Frontal cortex (tissue), 4 donors: ENCODE data around the gene DSEL. TPM values are rescaled to one million over a fixed set of nuclear protein-coding genes. Genes with fewer than 3 reads are reported as not detected.

Experiments used
- DNase-seq, 2 donors: peaks; one replicate each; pipeline ENCODE4 v3.0.0; 2012; ENCODE audit warnings: low spot score in 2 of 2
- FAIRE-seq: peaks from 2 replicates; lab custom pipeline; 2012; peaks lifted over from hg19 to GRCh38; lab: Jason Lieb, UNC
- total RNA-seq: library from RNA; depleted of rRNA; stranded (reverse); fragments of >200 nt; gene quantifications from one replicate; pipeline ENCODE4 v1.2.3, GENCODE V29; 2014
- donor health status: control.
- donor health status: control.
- donor health status: control.

The DSEL gene
- 51.4 TPM for total RNA-seq

DNA sequence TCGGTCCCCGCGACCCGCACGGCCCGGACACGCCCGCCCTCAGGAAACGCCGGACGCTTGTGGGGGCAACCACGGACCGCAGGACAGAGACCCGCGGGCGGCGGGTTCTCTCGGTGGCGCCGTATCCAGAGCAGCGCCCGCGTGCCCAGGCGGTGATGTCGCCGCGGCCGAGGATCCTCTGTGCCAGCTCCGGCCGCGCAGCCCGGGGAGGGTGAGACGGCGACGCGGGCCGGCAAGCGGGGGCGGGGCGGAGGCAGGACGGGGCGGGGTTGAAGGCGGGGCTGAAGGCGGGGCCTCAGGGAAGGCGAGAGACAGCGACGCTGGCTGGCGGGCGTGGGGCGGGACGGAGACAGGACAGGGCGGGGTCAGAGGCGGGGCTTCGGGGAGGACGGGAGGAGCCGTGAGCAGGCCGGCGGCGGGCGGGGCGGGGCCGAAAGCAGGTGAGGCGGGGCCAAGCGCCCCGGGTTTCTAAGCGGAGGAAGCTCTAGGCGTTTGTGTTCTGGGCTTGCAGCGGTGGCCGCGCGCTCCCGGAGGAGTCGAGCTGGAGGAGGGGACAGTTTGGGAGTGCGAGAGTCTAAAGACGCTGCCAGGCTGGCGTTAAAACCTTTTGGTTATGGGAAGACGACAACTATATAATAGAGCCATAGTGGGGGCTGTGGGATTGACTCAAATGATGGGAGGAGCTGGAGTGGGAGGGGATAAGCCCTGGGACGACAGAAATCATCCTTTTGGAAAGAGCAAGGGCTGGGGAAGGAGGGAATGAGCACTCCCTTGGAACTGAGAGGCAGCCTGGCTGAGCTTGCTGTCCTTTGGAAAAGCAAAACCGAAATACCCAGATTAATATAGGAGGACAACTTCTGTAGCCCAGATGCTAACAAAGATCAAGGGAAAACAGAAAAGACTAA is at the start of gene DSEL:
TSS of gene DSEL (minus strand) at position 182 of the 905 bp plus-strand sequence. CDS start 2,112 bp downstream, outside the sequence.
- DNase-seq (peak; percentile 95 to 99), FAIRE-seq (no peak)

- FAIRE-seq: no peak
- no peak for DNase-seq
Observed at GRCh38 chr18:67553437-67553836, 36.9 kb upstream of the DSEL start.

GRCh38 chr18:67550872-67551520 is 34.5 kb upstream of the DSEL start:
- no peak for FAIRE-seq

GRCh38 chr18:67549946-67550345 is 33.4 kb upstream of the DSEL start:
- FAIRE-seq (no peak), DNase-seq (no peak)

More at GRCh38 chr18:67550872-67551520, 34.5 kb upstream of the DSEL start:
- DNase-seq: no peak

GRCh38 chr18:67545681-67546080 is 29.2 kb upstream of the DSEL start:
- DNase-seq (no peak), FAIRE-seq (no peak)

DNA sequence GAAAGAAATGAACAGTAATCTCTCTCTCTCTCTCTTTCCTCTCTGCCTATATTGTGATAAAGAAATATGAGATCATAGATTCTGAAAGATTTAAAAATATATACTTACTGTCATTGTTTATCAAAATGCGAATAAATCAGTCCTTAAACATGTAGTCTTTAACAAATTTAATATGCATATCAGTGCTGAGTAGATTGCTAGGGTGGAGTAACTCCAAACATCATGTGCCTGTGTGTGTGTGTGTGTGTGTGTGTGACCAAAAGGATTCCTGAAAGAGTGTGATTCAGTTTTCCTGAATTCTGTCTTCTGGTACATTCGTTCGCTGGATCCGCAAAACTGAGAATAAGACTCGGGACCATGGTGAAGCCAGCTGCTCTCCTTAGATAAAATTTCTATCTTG is 24.0 kb upstream of the DSEL start:
- DNase-seq (no peak), FAIRE-seq (no peak)

DNA sequence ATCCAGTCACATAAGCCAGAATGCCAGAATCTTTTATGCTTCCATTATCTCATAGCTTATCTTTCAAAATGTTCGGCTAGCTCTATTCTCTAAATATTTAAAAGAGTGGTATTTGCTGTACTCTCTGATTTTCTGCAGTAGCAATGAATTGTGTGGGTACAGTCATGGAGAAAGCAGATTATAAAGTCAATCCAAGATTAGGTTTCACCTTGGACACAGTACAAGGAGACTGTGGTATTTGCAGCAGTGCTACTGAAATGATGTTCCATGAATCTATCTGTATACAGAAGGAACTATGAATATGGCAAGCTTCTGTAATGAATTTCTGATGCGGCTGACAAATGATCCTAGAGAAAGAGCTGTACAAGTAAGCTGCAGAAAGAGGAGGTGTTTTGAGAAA is 15.4 kb upstream of the DSEL start:
- no peak for FAIRE-seq
- no peak for DNase-seq

- DNase-seq (no peak), FAIRE-seq (no peak)
Observed at GRCh38 chr18:67525328-67526099, 9.0 kb upstream of the DSEL start.

DNA sequence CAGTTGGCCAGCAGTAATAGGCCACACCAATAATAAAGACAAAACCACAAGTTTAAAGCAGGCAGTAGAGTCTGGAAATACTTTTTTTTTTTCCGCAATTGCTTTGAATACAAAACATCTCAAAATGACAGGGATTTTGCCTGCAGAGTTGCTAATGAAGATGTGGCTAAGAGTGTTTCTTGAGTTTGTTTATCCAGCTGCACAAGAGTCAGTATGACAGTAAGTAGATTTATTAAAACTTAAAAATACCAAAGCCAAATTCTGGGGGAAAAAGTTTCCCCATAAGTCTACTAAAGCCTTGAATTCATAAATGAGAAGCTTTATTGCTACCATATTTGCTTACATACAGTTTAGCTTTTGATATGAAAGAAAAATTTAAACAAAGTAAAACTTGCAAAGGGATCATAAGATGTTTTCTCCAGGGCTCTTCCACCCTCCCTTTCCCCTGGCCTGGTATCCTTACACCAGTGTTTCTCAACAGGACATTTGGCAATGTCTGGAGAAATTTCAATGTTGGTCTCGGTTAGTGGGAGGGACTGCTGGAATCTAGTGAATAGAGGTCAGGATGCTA is 3.9 kb upstream of the DSEL start:
- FAIRE-seq (no peak), DNase-seq (no peak)

- DNase-seq: no peak
- FAIRE-seq: no peak
Observed at GRCh38 chr18:67519592-67519991, 3.1 kb upstream of the DSEL start.

DNA sequence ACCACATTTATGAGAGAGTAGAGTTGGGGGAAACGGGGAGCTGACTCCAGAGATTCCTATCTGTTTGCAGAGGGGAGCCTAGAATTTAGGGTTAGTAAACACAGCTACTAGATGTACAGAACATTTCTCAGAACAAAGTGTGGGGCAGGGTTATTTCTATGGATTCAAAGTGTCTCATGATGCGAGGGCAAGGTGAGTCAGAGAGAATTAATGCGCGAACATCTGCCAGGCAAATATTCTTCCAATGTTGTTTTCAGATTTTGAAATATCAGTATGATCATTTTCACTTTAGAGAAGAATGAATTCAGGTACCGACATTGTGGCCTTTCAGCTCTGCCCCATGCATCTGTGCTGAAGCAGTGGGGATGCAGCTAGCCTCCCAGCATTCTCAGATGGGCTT is 2.0 kb upstream of the DSEL start:
- no peak for FAIRE-seq
- no peak for DNase-seq

DNA sequence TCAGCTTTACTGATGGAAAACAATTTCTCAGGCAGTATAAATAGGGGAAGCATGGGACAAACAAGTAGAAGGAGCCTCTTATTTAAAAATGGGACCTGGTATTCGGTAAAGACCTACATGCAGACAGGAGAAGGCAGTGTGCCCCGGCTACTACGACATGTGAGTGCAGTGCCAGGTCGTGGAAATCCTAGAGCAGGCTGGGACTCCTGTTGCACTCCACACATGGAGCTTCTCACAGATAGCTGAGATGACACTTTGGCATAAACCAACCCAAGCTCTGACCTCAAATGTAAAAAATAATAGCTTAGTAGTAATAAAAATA is 885 bp upstream of the DSEL start:
- no peak for DNase-seq
- FAIRE-seq: no peak

DNA sequence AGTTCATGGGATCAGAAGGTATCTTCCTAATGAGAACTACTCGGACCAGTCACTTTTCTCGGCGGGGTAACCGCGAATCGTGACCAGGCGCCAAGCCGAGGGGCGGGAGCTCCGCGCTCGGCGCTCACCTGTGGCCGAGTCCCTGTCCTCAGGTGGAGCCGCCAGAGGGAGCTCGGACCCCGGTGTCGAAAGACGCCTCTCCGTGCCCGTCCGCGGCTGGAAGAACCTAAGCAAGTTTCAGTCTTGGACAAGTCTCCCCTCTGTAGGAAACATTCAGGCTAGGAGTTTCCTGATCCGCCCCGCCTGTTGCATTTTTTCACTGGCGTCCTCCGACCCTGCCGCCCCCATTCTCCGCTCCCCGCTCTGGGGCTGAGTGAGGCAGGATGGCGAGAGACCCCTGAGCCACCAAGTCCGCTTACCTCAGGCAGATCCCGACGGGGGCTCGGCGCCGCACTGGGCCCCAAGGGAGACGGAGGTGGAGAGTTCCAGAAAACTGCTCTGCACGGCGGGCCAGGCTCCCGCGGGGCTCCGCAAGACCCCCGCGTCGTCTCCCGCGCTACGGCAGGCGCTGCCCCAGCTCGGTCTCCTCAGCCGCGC is 480 bp downstream of the DSEL start:
- DNase-seq: peak; percentile 67 to 71
- FAIRE-seq: no peak

- DNase-seq (no peak), FAIRE-seq (no peak)
Observed at GRCh38 chr18:67514901-67515540, 1.5 kb downstream of the DSEL start.

GRCh38 chr18:67514465-67514864 is 2.1 kb downstream of the DSEL start:
- no peak for DNase-seq
- FAIRE-seq: no peak

DNA sequence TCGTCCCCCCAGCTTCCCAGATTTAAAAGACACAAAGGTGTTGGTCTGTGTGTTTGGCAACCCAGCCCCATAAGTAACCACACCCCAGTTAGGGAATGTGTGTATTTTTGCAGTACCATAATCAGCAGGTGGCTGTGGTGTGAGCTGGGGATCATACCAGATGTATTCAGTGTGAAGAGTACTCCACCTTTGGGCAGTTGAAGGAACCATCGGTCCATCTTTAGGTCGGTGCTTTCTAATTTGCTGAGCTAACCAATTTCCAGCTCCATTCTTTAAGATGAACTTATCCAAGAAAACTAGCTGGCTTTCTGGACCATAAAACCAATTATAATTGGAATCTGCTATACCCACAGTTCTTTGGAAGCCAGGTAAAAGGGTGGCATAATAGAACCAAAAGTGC is 3.2 kb downstream of the DSEL start:
- no peak for DNase-seq
- FAIRE-seq: no peak

- no peak for FAIRE-seq
Observed at GRCh38 chr18:67511840-67512239, 4.7 kb downstream of the DSEL start.

GRCh38 chr18:67510831-67511230 is 5.7 kb downstream of the DSEL start:
- DNase-seq: no peak

More at GRCh38 chr18:67511840-67512239, 4.7 kb downstream of the DSEL start:
- DNase-seq: no peak

DNA sequence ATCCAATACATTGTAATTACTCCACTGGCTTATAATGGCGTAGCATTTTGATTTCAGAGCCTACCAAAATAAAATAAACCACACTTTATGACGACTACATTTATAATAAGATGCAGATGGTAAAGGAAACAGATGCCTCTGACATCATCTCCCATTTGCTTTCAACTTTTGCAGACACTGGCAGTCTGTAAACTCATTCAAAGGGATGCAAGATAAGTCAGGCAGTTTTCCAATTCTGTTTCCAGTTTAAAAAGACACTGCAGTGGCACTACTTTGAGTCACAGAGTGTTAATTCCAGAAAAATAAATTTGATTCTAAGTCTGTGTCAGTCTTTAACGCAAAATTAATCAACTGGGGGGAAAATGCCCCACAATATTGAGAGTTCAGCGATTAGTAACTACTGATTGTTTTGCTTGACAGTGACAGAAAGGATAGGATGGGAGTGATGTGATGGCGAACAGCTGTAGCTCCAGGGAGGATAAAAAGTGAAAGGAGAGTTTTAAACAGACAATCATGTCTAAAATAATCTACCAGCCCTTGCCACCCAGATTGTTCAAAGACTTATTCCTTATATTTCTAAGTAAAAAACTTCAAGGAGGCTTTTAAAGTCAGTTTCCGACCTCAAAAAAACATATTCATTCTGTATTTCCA is 6.7 kb downstream of the DSEL start:
- FAIRE-seq (no peak), DNase-seq (no peak)

More at GRCh38 chr18:67510831-67511230, 5.7 kb downstream of the DSEL start:
- FAIRE-seq: no peak
